SK-N-SH treated with all-trans-retinoic acid at 6 μM for 48 hours (cell line): ENCODE data around the gene COG2.

Source experiments
- ATAC-seq: fragments of 200-7000 bp; cut with Tn5 transposase; 3 replicates; pipeline ENCODE4 v1.9.1; 2020; ENCODE audit warnings: mild to moderate bottlenecking, moderate library complexity
- ARNTL ChIP-seq: fragments of 450-650 bp; formaldehyde crosslinking; IDR thresholded peaks from 2 replicates; pipeline ENCODE4 v1.5.0; 2020; ENCODE audit warnings: low read depth, mild to moderate bottlenecking, moderate library complexity, borderline replicate concordance
- BACH2 ChIP-seq: fragments of 250-450 bp; sonication (Bioruptor Pico); IDR thresholded peaks from 2 replicates; pipeline ENCODE4 v1.9.0; 2021; ENCODE audit warnings: mild to moderate bottlenecking, borderline replicate concordance
- CSDC2 ChIP-seq: fragments of 250-450 bp; sonication (Bioruptor Pico); IDR thresholded peaks from 2 replicates; pipeline ENCODE4 v1.5.0; 2020; ENCODE audit warnings: mild to moderate bottlenecking, moderate library complexity
- ESRRG ChIP-seq: fragments of 250-450 bp; sonication (Bioruptor Pico); IDR thresholded peaks from 2 replicates; pipeline ENCODE4 v1.6.1; 2021; ENCODE audit warnings: mild to moderate bottlenecking
- ISL1 ChIP-seq: fragments of 250-450 bp; sonication (Bioruptor Pico); IDR thresholded peaks from 2 replicates; pipeline ENCODE4 v2.1.2; 2022; ENCODE audit warnings: mild to moderate bottlenecking, moderate library complexity
- OSR1 ChIP-seq: fragments of 250-450 bp; sonication (Bioruptor Pico); IDR thresholded peaks from 2 replicates; pipeline ENCODE4 v1.8.0; 2022; ENCODE audit warnings: moderate library complexity, mild to moderate bottlenecking, inconsistent platforms
- PATZ1 ChIP-seq: fragments of 250-450 bp; sonication (Bioruptor Pico); IDR thresholded peaks from 2 replicates; pipeline ENCODE4 v1.8.0; 2020; ENCODE audit warnings: mild to moderate bottlenecking, moderate library complexity, borderline replicate concordance
- POU6F1 ChIP-seq: fragments of 250-450 bp; sonication (Bioruptor Pico); IDR thresholded peaks from 2 replicates; pipeline ENCODE4 v1.8.0; 2021; ENCODE audit warnings: low read depth, mild to moderate bottlenecking, moderate library complexity, borderline replicate concordance
- PPARA ChIP-seq: fragments of 250-450 bp; sonication (Bioruptor Pico); IDR thresholded peaks from 2 replicates; pipeline ENCODE4 v1.5.0; 2020; ENCODE audit warnings: mild to moderate bottlenecking, borderline replicate concordance
- RARB ChIP-seq: fragments of 250-450 bp; sonication (Bioruptor Pico); IDR thresholded peaks from 2 replicates; pipeline ENCODE4 v1.8.0; 2021; ENCODE audit warnings: mild to moderate bottlenecking, moderate library complexity
- SNAI2 ChIP-seq: fragments of 250-450 bp; sonication (Bioruptor Pico); IDR thresholded peaks from 2 replicates; pipeline ENCODE4 v1.5.0; 2020; ENCODE audit warnings: mild to moderate bottlenecking, moderate library complexity
- TCF4 ChIP-seq: fragments of 250-450 bp; sonication (Bioruptor Pico); IDR thresholded peaks from 2 replicates; pipeline ENCODE4 v1.8.0; 2021; ENCODE audit warnings: mild to moderate bottlenecking, moderate library complexity, borderline replicate concordance
- TOX ChIP-seq: fragments of 250-450 bp; sonication (Bioruptor Pico); IDR thresholded peaks from 2 replicates; pipeline ENCODE4 v1.8.0; 2021; ENCODE audit warnings: mild to moderate bottlenecking, moderate library complexity, borderline replicate concordance
- ZC3H10 ChIP-seq: fragments of 250-450 bp; sonication (Bioruptor Pico); IDR thresholded peaks from 2 replicates; pipeline ENCODE4 v1.5.1; 2021; ENCODE audit warnings: mild to moderate bottlenecking, moderate library complexity
- ZFP3 ChIP-seq: fragments of 250-450 bp; sonication (Bioruptor Pico); IDR thresholded peaks from 2 replicates; pipeline ENCODE4 v1.5.0; 2020; ENCODE audit warnings: mild to moderate bottlenecking, moderate library complexity
- ZFP30 ChIP-seq: fragments of 450-650 bp; formaldehyde crosslinking; IDR thresholded peaks from 2 replicates; pipeline ENCODE4 v1.5.0; 2022; ENCODE audit warnings: mild to moderate bottlenecking, moderate library complexity
- ZNF565 ChIP-seq: fragments of 450-650 bp; formaldehyde crosslinking; conservative IDR thresholded peaks from 2 replicates; pipeline ENCODE4 v1.5.0; 2020; ENCODE audit warnings: low read depth, mild to moderate bottlenecking, moderate library complexity
- ZNF70 ChIP-seq: fragments of 450-650 bp; formaldehyde crosslinking; IDR thresholded peaks from 2 replicates; pipeline ENCODE4 v1.5.0; 2020; ENCODE audit warnings: mild to moderate bottlenecking, moderate library complexity
- ZNF8 ChIP-seq: fragments of 450-650 bp; formaldehyde crosslinking; IDR thresholded peaks from 2 replicates; pipeline ENCODE4 v1.5.0; 2020; ENCODE audit warnings: mild to moderate bottlenecking, moderate library complexity
- TF ChIP-seq, protein P1 (sequence below): fragments of 250-450 bp; sonication (Bioruptor Pico); IDR thresholded peaks from 2 replicates; pipeline ENCODE4 v1.5.1; 2020; ENCODE audit warnings: low read depth, mild to moderate bottlenecking, moderate library complexity
- TF ChIP-seq, protein P2 (sequence below): fragments of 250-450 bp; sonication (Bioruptor Pico); IDR thresholded peaks from 2 replicates; pipeline ENCODE4 v1.5.0; 2020; ENCODE audit warnings: mild to moderate bottlenecking, moderate library complexity
- TF ChIP-seq, protein P3 (sequence below): fragments of 250-450 bp; sonication (Bioruptor Pico); IDR thresholded peaks from 2 replicates; pipeline ENCODE4 v1.5.1; 2021; ENCODE audit warnings: mild to moderate bottlenecking, moderate library complexity

The COG2 gene

DNA sequence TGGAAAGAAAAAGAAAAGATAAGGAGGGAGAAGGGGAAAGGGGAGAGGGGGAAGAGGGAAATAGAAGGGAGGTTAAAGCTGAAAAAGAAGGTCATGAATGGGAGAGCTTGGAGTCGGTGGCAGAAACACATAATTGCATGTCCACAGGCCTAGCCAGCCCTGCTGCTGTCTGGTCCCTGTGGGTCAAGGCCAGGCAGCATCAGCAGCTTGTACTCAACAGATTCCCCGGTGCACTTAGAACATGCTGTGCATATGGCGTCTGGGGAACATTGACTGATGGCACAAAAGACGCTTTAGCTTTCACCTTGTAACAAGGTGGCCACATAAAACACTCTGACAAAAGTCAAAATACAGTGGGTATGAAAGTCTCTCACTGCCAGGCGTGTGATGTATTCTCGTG, 25.9 kb downstream of the COG2 start:
- ATAC-seq: no peak
- TF ChIP-seq CSDC2 (CRISPR knock-in tag) (no peak), RARB (no peak), ZFP30 (no peak), POU6F1 (no peak), PPARA (no peak), ISL1 (no peak), ZC3H10 (no peak), SNAI2 (CRISPR knock-in tag) (no peak), ESRRG (CRISPR knock-in tag) (no peak), BACH2 (CRISPR knock-in tag) (no peak), OSR1 (CRISPR knock-in tag) (no peak), TCF4 (CRISPR knock-in tag) (no peak), TOX (CRISPR knock-in tag) (no peak)
- TF ChIP-seq, protein P1, sequence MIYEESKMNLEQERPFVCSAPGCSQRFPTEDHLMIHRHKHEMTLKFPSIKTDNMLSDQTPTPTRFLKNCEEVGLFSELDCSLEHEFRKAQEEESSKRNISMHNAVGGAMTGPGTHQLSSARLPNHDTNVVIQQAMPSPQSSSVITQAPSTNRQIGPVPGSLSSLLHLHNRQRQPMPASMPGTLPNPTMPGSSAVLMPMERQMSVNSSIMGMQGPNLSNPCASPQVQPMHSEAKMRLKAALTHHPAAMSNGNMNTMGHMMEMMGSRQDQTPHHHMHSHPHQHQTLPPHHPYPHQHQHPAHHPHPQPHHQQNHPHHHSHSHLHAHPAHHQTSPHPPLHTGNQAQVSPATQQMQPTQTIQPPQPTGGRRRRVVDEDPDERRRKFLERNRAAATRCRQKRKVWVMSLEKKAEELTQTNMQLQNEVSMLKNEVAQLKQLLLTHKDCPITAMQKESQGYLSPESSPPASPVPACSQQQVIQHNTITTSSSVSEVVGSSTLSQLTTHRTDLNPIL (CRISPR knock-in tag): no peak
- TF ChIP-seq, protein P2, sequence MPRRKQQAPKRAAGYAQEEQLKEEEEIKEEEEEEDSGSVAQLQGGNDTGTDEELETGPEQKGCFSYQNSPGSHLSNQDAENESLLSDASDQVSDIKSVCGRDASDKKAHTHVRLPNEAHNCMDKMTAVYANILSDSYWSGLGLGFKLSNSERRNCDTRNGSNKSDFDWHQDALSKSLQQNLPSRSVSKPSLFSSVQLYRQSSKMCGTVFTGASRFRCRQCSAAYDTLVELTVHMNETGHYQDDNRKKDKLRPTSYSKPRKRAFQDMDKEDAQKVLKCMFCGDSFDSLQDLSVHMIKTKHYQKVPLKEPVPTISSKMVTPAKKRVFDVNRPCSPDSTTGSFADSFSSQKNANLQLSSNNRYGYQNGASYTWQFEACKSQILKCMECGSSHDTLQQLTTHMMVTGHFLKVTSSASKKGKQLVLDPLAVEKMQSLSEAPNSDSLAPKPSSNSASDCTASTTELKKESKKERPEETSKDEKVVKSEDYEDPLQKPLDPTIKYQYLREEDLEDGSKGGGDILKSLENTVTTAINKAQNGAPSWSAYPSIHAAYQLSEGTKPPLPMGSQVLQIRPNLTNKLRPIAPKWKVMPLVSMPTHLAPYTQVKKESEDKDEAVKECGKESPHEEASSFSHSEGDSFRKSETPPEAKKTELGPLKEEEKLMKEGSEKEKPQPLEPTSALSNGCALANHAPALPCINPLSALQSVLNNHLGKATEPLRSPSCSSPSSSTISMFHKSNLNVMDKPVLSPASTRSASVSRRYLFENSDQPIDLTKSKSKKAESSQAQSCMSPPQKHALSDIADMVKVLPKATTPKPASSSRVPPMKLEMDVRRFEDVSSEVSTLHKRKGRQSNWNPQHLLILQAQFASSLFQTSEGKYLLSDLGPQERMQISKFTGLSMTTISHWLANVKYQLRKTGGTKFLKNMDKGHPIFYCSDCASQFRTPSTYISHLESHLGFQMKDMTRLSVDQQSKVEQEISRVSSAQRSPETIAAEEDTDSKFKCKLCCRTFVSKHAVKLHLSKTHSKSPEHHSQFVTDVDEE (CRISPR knock-in tag): no peak
- TF ChIP-seq, protein P3, sequence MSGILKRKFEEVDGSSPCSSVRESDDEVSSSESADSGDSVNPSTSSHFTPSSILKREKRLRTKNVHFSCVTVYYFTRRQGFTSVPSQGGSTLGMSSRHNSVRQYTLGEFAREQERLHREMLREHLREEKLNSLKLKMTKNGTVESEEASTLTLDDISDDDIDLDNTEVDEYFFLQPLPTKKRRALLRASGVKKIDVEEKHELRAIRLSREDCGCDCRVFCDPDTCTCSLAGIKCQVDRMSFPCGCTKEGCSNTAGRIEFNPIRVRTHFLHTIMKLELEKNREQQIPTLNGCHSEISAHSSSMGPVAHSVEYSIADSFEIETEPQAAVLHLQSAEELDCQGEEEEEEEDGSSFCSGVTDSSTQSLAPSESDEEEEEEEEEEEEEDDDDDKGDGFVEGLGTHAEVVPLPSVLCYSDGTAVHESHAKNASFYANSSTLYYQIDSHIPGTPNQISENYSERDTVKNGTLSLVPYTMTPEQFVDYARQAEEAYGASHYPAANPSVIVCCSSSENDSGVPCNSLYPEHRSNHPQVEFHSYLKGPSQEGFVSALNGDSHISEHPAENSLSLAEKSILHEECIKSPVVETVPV (CRISPR knock-in tag): no peak

DNA sequence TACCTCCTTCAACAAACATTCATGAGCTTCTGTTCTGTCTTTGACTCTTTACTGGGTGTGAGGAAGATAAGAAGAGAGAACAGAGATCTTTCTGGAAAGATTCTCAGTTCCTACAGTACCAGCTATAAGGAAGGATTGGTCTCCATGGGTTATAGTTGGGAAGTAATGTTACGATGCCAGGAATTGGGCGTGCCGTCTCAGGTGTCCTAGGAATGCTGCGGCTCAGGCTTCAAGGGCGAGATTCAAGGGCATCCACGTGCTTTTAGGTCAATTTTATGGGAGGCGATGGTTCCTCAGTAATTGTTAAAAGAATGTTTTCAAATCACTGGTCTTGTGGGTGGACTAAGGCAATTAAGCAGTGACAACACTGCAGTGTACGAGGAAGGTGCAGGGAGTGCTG, 27.3 kb downstream of the COG2 start:
- no peak for ATAC-seq
- TF ChIP-seq, protein P3 (CRISPR knock-in tag): no peak
- no peak for TF ChIP-seq ISL1
- TF ChIP-seq POU6F1: no peak
- TF ChIP-seq BACH2 (CRISPR knock-in tag): no peak
- TF ChIP-seq TOX (CRISPR knock-in tag): no peak
- no peak for TF ChIP-seq ZC3H10
- no peak for TF ChIP-seq CSDC2 (CRISPR knock-in tag)
- no peak for TF ChIP-seq ARNTL (CRISPR knock-in tag)
- no peak for TF ChIP-seq ESRRG (CRISPR knock-in tag)
- no peak for TF ChIP-seq OSR1 (CRISPR knock-in tag)
- no peak for TF ChIP-seq ZNF70 (CRISPR knock-in tag)
- TF ChIP-seq ZFP3 (CRISPR knock-in tag): no peak
- no peak for TF ChIP-seq ZFP30
- no peak for TF ChIP-seq SNAI2 (CRISPR knock-in tag)

DNA sequence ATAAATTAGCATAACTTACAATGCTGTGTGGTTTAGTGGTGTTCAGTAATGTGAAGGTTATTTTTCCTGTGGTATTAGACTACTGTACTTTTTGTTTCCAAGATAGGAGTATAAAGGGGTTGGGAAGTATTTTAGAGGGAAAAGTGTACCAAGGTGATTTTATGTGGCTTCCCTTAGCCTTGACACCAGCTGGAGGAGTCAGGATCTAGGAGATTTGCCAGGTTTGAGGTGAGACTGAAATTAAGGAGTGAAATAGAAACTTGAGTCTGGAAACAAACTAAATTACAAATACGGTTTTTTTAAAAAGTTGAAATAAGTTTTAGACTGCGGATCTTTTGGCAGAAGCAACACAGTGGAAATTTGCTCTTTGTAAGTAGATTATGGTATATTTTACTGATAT, 32.3 kb downstream of the COG2 start:
- no peak for ATAC-seq
- TF ChIP-seq SNAI2 (CRISPR knock-in tag) (no peak), ESRRG (CRISPR knock-in tag) (no peak), ARNTL (CRISPR knock-in tag) (no peak), TOX (CRISPR knock-in tag) (no peak), PATZ1 (CRISPR knock-in tag) (no peak), OSR1 (CRISPR knock-in tag) (no peak), ZNF70 (CRISPR knock-in tag) (no peak), POU6F1 (no peak), ZNF8 (CRISPR knock-in tag) (no peak), ZNF565 (CRISPR knock-in tag) (no peak)
- TF ChIP-seq, protein P1 (CRISPR knock-in tag): no peak
